GM15510 (cell line): ENCODE data around the gene PRKCB.

Experiments
- POLR2A ChIP-seq: IDR thresholded peaks from 3 replicates; pipeline ENCODE4 v1.6.1; 2011; ENCODE audit warnings: borderline replicate concordance; ENCODE audit not compliant: insufficient read length; ENCODE audit errors: extremely low read depth

Gene PRKCB

DNA sequence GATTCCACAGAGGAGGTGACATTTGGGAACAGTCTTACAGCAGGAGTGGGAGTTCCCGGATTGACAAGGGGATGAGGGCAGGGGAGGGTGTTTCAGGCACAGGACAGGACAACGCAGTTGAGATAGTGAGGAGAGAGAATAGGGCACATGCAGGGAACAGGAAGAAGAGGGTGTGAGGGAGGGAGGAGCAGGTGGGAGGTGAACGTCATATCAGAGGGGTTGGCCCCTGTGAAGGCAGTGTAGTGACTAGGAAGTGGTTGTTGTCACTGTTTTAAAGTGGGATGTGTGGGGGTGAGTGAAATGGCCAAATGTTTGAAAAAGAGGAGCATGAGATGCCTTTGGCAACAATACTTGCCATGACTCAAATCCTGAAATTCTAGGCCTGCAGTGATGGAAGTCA is 12.2 kb downstream of the PRKCB start:
- no peak for TF ChIP-seq POLR2A

DNA sequence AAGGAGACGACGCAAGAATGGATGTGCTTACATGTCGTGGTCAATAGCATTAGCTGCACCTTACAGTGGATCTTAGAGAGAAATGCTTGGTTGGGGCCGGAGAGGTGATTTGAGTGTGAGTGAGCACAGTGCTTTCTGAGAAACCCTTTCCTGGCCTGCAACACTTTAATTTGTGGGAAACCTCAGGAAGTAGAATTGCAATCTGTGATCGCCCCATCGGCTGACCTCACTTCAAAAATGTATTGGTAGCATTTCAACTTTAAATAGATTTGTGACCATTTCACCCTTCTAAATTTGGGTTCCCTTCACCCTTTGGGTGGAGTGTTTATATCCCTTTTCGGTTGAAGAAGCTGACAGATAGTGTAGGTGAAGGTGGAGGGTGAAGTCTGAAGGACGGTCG is 13.2 kb downstream of the PRKCB start:
- TF ChIP-seq POLR2A: no peak

DNA sequence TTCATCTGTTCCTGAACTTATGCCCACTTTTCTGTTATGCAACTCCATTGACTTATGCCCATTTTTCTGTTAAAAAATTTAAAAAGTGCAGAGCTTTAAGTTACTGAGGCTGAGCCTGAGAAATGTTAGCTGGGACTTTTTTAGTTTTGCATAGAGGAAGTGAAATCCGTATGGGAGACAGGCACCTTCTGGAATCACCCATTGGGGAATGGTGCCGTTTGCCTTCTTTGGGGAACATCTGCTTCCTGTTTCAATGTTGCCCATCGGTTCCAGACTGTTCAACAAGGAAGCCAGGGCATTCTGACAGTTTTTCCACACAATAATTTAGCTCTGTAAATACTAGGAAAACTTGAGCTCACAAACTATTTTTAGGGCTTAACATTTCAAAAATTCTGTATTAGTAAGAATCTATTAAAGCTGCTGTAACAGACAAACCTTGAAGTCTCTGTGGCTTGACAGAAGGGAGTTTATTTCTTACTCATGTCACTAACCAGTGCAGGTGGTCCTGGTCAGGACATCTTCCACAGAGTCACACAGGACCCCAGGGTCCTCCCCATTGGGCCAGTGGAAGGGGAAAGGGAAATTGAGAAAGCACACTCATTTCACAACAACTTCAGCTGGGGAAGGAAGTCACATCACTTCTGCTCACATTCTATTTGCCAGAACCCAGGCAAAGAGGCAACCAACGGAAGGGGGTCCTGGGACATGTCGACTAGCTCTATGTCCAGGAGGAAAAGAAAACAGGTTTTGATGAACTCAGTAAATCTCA is 17.2 kb downstream of the PRKCB start:
- TF ChIP-seq POLR2A: no peak

DNA sequence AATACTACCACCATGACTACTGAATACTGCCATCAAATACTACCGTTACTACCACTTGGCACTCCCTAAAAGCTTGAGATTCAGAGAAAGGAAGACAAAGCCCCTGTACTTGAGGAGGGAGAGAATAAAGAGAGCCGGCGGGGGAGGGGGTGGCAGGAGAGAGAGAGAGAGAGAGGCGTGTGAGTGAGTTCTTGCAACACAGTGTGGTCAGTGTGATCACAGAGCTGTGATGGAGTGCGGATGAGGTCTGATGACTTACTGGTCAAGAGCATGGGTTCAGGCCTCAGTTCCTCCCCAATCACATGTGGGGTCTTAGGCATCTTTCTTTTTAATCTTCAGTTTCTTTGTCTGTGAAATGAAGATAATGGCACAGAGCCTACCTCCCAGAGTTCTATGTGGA is 19.2 kb downstream of the PRKCB start:
- TF ChIP-seq POLR2A: no peak

DNA sequence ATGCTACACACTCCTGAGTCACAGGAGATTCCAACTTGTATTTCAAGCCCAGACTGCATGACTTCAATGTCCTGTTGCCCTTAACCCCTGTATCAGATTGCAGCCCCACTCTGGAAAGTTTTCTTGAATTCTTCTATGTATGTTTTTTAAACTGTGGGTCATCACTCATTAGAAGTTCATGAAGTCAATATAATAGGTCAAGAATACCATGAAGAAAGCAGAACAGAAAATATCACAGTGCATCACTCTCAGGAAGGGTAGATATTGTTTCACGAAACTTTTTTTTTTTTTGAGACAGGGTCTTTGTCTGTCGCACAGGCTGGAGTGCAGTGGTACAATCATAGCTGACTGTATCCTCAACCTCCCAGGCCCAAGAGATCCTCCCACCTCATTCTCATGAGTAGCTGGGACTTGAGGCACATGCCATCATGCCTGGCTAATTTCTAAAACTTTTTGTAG is 20.5 kb downstream of the PRKCB start:
- no peak for TF ChIP-seq POLR2A

DNA sequence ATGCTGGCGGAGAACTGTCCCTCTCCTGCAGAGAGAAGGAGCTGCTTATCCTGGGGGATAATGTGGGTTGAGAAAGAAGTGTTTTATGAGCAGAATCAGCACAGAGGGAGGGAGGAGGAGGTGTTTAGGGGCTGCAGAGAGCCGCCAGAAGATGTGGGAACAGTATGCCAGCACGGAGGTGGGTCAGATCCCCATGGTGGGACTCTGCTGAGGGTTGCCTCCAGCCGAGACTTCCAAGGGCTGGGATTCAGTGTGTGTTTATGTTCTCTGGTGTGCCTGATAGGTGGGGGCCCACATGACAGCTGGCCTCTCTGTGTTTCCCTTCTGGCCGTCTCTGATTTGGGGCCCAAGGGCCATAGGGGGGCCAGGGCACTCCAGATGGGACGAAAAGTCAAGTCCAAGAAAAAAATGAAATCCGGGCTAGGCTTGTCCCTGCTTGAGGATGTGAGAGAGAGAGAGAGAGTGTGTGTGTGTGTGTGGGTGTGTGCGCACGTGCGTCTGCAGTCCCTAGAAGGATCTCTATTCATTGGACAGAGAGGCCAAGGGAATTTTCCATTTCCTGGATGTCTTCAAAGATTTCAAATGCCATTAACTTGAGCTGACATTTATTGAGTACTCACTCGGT is 21.6 kb downstream of the PRKCB start:
- no peak for TF ChIP-seq POLR2A

DNA sequence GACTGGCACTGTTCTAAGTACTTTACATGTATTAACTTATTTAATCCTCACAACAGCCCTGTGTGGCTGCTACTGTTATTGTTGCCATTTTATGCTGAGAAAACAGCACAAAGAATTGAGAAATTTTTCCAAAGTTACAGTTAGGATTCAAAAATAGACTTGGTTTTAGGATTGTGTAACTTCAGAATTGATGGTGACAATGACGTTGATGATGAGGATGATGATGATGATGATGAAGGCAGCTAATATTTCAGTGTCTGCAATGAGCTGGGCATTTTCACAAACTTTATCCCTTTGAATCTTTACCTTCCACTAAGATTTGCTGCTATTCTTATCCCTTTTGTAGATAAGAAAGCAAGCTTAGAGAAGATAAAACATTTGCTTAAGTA is 22.1 kb downstream of the PRKCB start:
- TF ChIP-seq POLR2A: no peak

DNA sequence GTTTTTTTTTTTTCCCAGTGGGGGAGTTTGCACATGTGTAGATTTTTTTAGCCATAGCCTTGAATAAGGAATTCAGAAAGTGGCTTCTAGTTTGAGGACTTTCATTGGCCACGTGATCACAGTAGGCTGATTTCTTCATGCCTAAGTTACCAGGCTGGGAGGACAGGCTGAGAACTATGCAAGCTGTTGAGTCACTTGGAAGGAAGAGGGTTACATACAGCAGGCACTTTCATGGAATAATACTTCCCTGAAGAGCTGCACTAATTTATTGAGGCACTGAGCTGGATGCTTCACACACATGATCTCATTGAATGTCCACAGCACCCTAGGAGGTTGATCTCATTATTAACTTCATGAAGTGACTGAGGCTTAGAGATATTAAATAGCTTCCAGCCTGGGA is 22.8 kb downstream of the PRKCB start:
- TF ChIP-seq POLR2A: no peak

DNA sequence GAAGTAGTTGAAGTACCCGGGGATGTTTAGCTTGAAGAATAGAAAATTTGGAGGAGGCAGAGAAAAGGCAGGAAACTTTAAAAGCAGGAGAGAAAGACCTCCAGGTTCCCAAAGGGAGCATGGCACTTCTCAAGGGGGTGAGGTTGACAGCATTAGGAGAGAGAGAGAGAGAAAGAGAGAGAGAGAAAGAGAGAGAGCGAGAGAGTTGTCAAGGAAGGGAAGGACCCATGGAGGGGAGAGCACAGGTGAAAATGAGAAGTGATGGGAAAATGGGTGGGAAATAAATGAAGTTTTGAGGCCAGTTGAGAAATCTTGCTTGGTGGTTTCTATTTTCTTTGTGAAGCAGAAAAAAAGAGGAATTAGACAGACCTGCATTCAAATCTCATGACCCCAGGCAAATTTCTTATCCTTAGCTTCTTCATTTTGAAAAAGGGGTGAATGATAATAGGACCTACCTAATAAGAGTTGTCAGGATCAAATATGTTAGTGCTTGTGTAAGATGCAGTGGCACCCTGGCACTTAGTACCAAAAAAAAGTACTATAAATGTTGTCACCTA is 24.0 kb downstream of the PRKCB start:
- no peak for TF ChIP-seq POLR2A

DNA sequence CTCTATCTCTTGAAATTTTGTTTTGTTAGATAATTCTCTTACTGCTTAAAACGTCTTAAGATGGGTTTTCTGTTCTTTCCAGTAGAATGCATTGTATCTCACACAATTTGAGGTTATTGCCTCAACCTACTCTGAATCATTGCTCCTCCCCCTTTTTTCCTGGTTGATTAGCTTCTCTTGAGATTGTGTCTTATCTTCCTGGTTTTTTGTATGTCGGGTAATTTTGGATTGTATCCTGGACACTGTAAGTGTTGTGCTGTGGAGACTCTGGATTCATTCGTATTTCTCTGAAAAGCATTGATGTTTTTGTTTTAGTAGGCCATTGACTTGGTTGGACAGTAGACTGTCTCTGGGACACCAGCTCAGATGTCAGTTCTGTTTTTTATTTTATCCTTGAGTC is 26.1 kb downstream of the PRKCB start:
- no peak for TF ChIP-seq POLR2A

DNA sequence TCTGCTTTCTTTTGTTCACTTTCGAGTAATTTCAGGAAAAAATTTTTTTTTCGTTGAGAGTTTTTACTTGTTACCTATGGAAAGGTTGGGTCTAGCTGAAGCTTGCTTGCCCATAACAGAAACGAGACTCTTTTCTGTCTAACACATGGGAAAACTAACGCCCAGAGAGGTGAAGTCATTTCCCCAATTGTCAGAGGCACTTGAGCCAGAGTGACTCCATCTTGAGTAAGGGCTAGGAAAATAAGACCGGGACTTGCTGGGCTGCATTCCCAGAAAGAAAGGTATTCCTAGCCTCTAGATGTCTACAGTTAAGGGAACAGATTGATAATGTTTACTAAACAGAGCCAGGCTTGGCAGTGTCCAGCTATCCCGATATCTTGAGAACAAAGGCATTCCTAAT is 26.8 kb downstream of the PRKCB start:
- TF ChIP-seq POLR2A: no peak

DNA sequence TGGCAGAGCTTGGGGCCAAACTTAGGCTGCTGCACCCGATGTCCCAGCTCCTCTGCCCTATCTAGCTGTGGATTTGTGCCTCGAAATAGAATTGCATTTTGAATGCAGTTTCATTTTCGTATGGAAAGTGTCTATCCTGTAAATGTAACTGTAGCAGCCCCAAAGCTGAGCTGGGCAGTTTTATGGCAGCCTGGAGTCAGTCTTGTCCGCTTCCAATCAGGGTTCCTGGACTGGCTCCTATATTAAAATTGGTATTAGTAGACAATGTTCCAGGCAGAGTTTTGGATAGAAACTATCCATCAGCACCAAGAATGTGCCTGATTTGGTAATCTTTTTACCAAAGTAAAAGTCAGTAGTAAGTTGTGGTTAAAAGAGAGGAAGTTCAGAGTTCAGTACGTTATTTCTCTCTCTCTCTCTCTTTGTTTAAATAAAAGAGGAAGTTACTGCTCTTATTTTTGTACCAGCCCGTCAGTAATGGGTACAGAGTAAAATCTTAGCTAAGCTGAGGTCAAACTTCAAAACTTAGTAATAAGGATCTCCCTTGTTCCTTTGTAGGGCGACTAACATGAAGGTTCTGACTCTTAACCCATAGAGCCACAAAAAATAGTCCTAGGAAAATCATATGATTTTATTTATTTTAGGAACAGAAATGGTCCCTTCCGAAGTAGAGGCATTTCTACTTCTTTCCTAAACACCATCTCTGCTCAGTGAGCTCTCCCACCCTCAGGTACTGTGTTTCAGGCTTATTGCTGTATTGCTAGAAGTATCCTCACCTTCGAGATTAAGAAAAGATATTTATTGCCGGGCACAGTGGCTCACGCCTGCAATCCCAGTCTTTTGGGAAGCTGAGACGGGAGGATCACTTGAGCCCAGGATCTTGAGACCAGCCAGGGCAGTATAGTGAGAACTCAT is 28.0 kb downstream of the PRKCB start:
- no peak for TF ChIP-seq POLR2A

DNA sequence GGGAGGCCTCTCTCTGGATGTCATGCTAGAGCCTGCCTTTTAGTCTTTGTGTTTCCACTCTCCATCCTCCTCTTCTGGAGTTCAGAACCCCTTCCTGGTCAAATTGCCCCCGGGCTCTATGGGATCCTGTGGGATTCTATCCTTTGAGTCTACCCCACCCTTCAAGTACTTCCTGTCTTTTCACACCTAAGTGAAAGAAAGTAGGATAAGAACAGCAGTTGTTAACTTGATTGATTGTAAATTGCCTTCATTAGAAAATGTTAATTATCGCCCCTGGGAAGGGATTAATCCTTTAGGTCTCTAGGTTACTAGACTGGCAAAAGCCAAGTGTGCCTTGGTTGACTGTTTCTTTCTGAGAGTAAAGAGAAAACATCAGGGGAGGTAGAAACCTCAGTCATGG is 30.1 kb downstream of the PRKCB start:
- no peak for TF ChIP-seq POLR2A

DNA sequence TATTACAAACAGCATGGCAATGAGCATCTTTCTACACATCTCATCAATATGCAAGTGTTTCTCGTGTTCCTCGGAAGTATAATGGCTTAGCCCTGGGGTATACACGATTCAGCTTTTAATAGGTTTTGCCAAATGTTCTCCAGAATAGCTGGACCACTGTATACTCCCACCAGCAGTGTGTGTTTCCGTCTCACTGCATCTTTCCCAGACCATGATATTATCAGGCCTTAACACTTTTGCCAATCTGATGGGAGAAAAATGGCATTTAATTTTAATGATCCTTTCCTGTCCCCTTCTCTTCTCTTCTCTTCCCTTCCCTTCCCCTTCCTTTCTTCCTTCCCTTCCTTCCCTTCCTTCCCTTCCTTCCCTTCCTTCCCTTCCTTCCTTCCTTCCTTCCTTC is 30.8 kb downstream of the PRKCB start:
- no peak for TF ChIP-seq POLR2A

DNA sequence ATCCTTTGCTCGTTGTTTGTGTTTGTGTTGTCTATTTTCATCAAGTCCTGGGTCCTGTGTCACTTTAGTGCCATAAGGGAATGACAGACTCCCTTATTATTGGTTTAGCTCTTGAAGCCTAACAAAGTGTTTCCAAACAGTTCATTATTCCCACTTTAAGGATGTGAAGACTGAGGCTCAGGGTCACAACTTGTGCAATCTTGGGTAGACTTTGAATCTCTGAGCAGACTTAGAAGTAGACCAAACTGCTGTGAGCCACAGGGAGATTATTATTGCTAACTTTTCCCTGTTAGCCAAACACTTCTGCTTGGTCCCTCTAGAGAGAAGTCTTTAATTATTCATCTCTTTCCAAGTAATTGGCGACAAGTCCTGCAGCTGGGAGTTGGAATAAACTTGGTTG is 31.8 kb downstream of the PRKCB start:
- TF ChIP-seq POLR2A: no peak
